Measurements from ENCODE around the gene S100A2. TPM values are rescaled to one million over a fixed set of nuclear protein-coding genes. Genes with fewer than 3 reads are reported as not detected.
"Not testable (repeated sequence)": the region's sequence is repeated elsewhere in the genome, so short reads cannot be mapped to it uniquely, and the experiment has no call there.

Gene S100A2
- total RNA-seq, 1 donor from 2014 or later = 2.0 TPM

GRCh38 chr1:153563483-153563901, 2.2 kb downstream of the S100A2 start:
- POLR2A ChIA-PET = interaction anchor here (0.6 to 4.3 kb wide), 4 partner anchors 13 to 109 kb away, joined by 3 to 115 read pairs (median 26); partner anchors contain the start of genes S100A4 and S100A6
- CTCF ChIA-PET = interaction anchor here (1.0 to 1.2 kb wide), 3 partner anchors 9 to 30 kb away, joined by 3 to 4 read pairs (median 3); partner anchors contain the start of gene S100A6
- DNase-seq = no peak

GRCh38 chr1:153562021-153562420, 3.6 kb downstream of the S100A2 start:
- H3K9me3 Mint-ChIP-seq; H3K36me3 Mint-ChIP-seq (ENCODE audit: low read depth); intact Hi-C loops (cut with micrococcal nuclease); DNase-seq; H3K27me3 Mint-ChIP-seq; H3K27ac Mint-ChIP-seq; H3K4me3 Mint-ChIP-seq; ATAC-seq (ENCODE audit: low read depth): not testable (repeated sequence)
- POLR2A ChIA-PET = interaction anchor here (0.6 to 0.9 kb wide), 2 partner anchors 23 to 425 kb away, joined by 3 to 4 read pairs; no protein-coding TSS in a partner anchor
- H3K4me1 Mint-ChIP-seq = peaks cover 21% of the 10 kb centered on the region
- CTCF ChIA-PET = interaction anchor here (1.4 kb wide), 1 partner anchor 29 kb away, joined by 4 read pairs; no protein-coding TSS in a partner anchor

More at GRCh38 chr1:153563483-153563901, 2.2 kb downstream of the S100A2 start:
- no peak for TF ChIP-seq CTCF (IDR thresholded peaks at IDR 0.05)
- H3K27me3 Mint-ChIP-seq = no peaks in the 10 kb centered on the region
- intact Hi-C loops (cut with micrococcal nuclease) = no loop called here
- no peak for ATAC-seq (ENCODE audit: low read depth)
- no peak overlapping the region for H3K27ac Mint-ChIP-seq
- peaks cover 32% of the 10 kb centered on the region for H3K4me1 Mint-ChIP-seq
- H3K36me3 Mint-ChIP-seq (ENCODE audit: low read depth) = no peaks in the 10 kb centered on the region
- H3K9me3 Mint-ChIP-seq = no peaks in the 10 kb centered on the region
- no peak overlapping the region for H3K4me3 Mint-ChIP-seq

GRCh38 chr1:153561466-153561985, 4.1 kb downstream of the S100A2 start:
- Mint-ChIP-seq H3K4me3 (no peak overlapping the region), H3K9me3 (no peaks in the 10 kb centered on the region), H3K27me3 (no peaks in the 10 kb centered on the region)

GRCh38 chr1:153560771-153561465, 4.7 kb downstream of the S100A2 start:
- ATAC-seq (ENCODE audit: low read depth) (no peak), DNase-seq (no peak)
- intact Hi-C loops (cut with micrococcal nuclease) = no loop called here
- CTCF ChIA-PET = interaction anchor here (1.4 kb wide), 1 partner anchor 28 kb away, joined by 4 read pairs; no protein-coding TSS in a partner anchor
- Mint-ChIP-seq H3K4me1 (peaks cover 11% of the 10 kb centered on the region), H3K9me3 (no peaks in the 10 kb centered on the region), H3K4me3 (no peak overlapping the region), H3K27me3 (no peaks in the 10 kb centered on the region), H3K36me3 (ENCODE audit: low read depth) (no peaks in the 10 kb centered on the region), H3K27ac (no peak overlapping the region)
- POLR2A ChIA-PET = no interaction called here
- TF ChIP-seq CTCF (IDR thresholded peaks at IDR 0.05) = no peak

More at GRCh38 chr1:153561466-153561985, 4.1 kb downstream of the S100A2 start:
- intact Hi-C loops (cut with micrococcal nuclease) = no loop called here
- Mint-ChIP-seq H3K4me1 (peaks cover 16% of the 10 kb centered on the region), H3K27ac (no peak overlapping the region), H3K36me3 (ENCODE audit: low read depth) (no peaks in the 10 kb centered on the region)
- POLR2A ChIA-PET = no interaction called here
- CTCF ChIA-PET = interaction anchor here (1.4 kb wide), 1 partner anchor 28 kb away, joined by 4 read pairs; no protein-coding TSS in a partner anchor
- ATAC-seq (ENCODE audit: low read depth) (no peak), DNase-seq (no peak)
- no peak for TF ChIP-seq CTCF (IDR thresholded peaks at IDR 0.05)

- H3K36me3 Mint-ChIP-seq (ENCODE audit: low read depth) = no peaks in the 10 kb centered on the region
- no peak for TF ChIP-seq CTCF (IDR thresholded peaks at IDR 0.05)
- ChIA-PET CTCF (interaction anchor here (0.9 kb wide), 1 partner anchor 27 kb away, joined by 3 read pairs; no protein-coding TSS in a partner anchor), POLR2A (no interaction called here)
- peaks cover 5% of the 10 kb centered on the region for H3K4me1 Mint-ChIP-seq
- intact Hi-C loops (cut with micrococcal nuclease) = no loop called here
- H3K9me3 Mint-ChIP-seq = no peaks in the 10 kb centered on the region
- no peak overlapping the region for H3K4me3 Mint-ChIP-seq
- DNase-seq (no peak), ATAC-seq (ENCODE audit: low read depth) (no peak)
- H3K27me3 Mint-ChIP-seq = no peaks in the 10 kb centered on the region
- no peak overlapping the region for H3K27ac Mint-ChIP-seq
These were observed 5.4 kb downstream of the S100A2 start for GRCh38 chr1:153560241-153560640.

All from activated B cell treated with CpG ODN at 0.5 μM for 24 hours (primary cell).